GM18520 (cell line): ENCODE measurements around the gene MRGPRE.

Source experiments
- ATAC-seq: cut with Tn5 transposase; IDR thresholded peaks from one replicate; pipeline ENCODE4 v1.9.1; 2021; ENCODE audit not compliant: unreplicated experiment

The MRGPRE gene

DNA sequence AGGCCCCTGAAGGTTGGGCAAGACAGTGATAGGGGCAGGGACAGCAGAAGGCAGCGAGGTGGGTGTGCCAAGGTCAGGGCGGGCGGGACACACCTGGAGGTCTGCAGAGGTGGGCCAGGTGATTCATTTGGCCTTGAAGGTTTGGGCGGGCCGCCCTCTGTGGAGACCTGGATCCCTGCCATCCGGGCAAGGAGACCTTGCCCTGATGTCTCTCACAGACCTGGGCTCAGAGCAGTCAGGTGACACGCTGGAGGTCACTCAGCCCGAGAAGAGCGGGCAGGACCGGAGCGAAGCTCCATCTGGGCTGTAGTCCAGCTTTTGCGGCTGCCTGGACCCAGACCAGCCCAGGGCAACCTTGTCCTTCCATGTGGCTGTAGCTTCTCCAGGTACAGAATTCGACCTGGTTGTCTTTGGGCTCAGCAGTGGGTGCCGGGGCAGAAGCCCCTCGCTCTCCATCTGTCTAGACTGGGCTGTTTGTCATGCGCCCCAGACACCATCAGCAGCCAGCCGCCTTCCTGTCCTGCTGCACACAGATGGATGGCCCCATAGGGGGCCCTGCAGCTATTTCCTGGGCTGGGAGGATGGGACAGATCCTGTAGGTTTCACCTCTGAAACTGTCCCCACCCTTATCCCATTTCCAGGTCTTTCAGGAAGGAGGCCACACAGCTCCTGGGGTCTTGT lies 16.7 kb downstream of the MRGPRE start:
- no peak for ATAC-seq

DNA sequence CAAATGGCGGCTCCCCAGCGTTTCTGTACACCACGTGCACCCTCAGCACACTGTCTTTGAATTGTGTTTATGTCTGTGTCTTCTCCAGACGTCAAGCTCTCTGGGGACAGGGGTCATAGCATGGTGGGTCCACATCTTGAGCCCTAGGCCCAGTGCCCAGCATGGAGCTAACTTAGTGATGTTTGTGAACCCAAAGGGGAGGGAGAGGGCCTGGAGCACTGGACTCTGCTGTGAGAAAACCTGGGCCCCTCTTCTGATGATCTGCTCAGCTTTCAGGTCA lies 17.9 kb downstream of the MRGPRE start:
- no peak for ATAC-seq

DNA sequence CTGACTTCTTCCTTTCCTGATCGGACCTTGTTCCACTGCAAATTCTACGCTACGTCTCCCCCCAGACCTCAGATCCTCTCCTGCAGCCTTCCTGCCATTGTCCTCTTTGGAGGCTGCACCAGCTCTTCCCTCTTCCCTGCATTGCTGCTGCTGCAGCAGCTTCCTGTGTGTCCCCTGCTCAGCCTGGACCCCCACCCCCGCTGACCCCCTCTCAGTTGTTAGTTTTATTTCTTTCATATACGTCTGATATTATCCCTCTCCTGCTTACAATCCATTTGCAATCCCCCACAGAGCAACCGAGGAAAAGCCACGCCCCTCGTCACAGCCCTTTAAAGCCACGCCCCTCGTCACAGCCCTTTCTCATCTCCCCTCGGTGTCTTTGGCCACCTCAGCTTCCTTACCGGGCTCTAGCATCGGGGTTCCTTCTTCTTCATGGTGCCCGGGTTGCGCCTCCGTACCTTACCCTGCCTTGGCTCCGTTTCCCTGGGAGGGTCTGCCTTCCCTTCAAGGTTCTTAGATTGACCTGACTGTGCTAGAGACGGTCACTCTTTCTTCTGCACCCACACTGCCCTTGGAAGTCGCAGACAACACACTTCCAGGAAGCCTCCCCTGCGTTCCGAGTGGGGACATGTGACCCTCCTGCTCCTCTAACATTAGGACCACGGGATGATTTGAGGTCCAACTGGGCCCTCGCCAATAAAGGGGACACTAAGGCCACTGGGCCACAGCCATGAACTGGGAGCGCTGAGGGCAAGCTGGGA lies 18.4 kb downstream of the MRGPRE start:
- ATAC-seq = no peak

DNA sequence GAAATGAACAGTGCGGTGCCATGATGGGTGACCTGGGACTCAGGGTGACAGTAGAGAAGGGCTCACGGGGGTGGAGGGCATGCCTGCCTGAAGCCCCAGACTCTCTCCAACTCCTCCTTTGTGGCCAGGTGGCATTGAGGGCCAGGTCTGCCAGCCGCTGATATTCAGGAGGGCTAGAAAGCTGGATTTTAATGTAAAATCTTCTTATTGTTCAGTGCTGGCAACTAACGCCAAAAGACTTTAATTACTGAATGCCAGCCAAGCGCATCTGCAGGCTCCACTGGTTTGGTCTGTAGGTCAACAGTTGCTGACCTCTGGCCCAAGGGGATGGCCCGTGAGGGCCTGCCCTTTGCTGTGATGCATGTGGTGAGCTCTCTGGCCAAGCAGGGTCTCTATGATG lies 23.9 kb downstream of the MRGPRE start:
- no peak for ATAC-seq

DNA sequence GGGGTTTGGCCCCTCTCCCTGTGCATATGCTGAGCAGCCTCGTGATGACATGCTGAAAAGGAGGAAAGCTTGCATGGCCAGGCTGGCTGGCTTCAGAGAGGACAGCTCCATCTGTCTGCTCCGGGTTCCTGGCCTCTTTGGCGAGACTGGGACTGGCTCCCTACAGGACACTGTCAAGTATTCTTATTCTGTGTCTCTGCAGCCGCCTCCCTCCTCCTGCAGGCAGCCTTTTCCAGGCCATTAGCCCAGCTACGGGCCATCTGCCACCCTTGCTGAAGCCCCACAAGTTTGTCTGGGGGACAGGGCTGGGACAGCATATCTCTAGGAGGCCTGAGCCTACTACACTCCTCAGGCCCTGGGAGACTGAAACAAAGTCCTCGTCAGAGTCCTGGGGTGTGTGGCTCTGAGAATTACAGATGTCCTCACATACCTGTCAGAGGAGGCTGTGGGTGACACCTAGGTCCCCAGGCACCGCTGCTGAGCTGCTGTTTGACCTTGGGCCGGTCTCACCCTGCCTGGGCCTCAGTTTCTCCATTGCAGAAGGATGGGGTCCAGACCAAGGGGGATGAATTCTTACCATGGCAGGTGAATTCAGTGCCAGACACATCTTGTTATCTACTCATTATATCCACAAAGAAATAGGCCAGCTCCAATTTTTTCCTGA lies 24.6 kb downstream of the MRGPRE start:
- ATAC-seq = no peak

DNA sequence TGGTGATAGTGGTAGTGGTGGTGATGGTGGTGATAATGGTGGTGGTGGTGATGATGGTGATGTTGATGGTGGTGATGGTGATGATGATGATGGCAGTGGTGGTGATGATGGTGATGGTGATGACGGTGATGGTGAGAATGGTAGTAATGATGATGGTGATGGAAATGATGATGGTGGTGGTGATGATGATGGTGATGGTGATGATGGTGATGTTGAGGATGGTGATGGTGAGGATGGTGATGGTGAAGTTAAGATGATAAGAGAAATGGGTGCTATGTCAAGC lies 25.4 kb downstream of the MRGPRE start:
- no peak for ATAC-seq

DNA sequence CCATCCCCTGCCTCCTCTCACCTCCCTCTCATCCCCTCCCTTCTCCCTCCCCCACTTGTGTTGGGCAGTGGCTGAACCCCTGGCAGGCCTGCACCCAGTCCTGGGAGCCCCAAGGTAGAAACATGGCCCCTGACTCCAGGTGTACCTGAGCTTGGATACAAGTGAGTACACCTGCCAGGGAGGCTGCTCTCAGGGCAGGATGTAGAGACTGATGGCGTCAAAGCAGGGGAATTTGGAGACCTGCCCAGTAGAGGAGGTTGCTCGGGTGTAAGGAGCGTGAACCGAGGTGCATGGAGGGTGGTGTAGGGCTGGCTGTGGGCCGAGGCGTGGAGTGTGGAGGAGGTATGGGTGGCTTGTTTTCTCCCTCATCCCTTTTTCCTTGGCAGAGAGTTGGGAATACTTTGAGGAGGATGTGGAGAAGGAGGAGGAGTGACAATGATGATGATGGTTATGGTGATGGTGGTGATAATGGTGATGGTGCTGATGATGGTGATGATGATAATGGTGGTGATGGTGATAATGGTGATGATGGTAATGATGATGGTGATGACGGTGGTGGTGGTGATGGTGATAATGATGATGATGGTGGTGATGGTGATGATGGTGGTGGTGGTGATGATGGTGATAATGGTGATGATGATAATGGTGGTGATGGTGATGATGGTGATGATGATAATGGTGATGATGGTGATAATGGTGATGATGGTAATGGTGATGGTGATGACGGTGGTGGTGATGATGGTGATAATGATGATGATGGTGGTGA lies 25.9 kb downstream of the MRGPRE start:
- ATAC-seq = no peak

DNA sequence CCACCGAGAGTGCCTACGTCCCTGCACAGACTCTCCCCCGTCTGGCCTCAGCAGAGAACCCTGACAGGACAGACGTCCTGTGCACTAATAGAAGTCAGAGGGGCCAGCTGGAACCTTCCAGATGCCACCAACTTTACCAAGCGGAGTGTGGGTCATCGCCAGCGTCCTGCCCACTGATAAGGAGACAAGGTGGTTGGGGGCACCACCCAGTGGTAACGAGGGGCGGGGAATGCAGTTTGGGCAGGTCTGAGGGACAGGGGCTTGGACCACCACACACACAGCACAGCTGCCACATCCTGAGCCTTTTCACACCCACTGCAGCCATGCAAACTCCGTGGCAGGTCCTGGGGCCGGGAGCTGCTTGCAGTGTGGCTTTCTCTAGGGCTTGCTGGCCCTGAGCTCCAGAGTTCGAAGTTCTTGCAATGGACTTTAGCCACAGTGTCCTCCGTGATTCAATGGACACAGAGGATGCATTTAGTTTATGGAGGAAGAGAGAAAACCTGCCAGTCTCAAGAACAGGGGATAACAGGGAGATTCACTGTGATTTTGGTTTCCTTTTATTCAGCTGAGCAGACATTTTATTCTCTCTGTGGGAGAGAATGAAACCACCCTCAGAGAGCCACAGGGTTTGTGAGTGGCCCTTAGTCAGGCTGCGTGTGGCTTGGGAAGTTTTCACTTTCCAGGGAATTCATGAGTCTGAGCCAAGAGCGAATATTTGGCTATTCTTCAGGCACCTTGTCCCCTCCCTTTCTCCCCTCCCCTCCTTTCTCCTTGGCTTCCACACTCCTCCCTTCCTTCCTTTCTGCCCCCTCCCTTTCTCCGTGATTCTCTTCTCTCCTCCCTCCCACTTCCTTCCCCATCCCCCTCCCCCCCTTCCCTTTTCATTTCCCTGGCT lies 26.7 kb downstream of the MRGPRE start:
- no peak for ATAC-seq

DNA sequence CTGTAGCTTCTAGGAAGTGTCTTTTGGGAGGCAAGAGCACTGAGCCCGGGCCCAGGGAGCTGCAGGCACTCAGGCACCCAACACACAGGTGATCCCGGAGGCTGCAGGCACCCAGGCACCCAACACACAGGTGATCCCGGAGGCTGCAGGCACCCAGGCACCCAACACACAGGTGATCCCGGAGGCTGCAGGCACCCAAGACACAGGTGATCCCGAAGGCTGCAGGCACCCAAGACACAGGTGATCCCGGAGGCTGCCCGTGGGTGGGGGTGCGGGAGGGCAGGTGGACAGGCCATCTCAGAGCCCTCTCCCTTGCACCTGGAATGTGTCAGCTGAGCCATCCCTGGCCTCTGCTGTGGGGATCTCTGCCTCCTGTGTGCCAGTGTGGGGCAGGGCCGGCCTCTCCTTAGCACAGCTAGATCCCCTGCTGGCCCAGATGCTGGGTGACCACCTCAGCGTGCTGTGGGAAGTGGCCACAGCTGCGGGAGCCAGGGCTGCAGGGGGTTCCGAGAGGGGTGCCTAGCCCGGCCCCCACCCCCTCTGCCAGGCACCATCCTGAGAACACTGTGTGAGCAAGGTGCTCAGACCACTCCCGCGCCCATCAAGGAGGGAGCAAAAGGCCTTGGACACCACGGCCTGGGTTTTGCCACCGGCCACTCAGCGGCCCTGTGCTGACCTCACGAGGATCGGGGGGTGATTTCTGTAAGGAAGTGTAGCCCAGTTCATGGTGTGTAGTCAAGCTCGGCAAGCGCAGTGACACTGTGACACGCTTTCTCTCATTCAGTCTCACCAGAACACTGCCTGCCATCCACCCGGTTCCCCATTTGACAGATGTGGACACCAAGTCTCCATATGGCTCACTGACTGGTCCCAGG lies 27.8 kb downstream of the MRGPRE start:
- ATAC-seq = no peak

DNA sequence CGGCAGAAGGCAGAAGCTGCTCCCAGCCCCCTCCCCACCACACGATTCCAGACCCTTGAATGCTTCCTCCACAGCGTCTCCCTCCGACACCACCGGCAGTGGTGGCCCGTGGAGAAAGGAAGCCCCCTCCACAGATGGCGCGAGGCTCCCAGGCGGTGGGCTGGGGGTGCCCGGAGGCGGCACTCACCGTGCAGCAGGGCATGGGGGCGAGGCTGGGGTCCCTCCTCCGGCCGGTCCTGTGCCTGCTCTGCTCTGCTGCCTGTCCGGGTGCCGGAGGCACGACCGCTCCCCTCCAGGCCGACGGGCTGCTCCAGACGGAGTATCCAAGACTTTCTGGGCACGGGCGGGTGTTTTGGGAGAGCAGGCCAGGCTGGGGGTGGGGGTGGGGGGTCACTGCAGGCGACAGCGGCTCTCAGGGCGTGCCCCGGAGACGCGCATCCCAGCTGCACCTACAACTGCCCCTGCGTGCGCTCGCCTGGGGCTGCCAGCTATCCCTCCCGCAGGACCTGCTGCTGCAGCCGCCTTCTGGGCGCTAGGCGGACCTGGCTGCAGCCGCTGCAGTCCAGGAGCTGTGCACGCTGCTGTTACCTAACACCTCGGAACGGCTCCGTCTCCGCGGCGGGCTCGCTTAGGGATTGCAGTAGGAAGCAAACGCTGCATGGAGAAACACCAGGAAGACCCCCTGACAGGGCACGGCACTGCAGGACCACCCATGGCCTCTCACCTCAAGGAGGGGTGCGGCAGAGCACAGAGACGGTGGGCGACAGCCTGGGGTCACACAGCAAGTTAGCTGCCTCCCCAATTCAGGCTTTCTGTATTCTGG lies 28.8 kb downstream of the MRGPRE start:
- no peak for ATAC-seq

DNA sequence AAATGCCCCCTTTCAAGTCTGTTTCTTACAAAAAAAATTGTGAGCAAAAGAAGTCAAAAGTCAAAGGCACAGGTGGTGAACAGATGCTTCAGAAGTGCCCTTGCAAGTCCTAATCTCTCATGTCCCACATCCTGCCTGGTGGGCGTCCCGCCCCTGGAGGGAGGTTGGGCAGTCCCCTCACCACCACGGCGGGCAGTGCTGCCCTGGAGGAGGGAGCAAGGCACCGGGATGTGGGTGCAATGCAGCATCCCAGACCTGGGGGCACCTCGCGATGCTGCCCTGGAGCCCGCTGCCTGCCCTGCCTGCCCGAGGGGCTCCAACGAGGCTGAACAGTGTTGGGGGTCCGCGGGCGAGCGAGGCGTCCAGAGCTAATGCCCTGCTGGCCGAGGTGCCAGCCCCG lies 29.5 kb downstream of the MRGPRE start:
- ATAC-seq = no peak

DNA sequence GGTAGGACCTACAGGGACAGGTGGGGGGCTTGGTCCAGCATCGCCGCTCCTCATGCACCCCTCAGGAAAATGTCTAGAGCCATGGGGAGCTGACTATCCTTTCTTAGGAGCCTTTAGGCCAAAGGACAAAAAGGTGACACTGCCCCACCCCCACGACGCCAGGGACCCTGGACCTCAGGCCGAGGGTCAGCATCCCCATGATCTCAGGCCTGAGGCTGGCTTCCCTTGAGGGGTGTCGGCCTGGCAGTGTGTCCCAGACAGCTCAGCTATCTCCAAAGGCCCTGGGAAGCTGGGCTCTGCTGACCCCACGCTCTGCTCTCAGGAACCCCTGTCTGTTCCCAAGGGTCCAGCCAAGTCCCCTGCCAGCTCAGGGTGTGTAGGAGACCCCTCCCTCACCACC lies 29.9 kb downstream of the MRGPRE start:
- no peak for ATAC-seq

DNA sequence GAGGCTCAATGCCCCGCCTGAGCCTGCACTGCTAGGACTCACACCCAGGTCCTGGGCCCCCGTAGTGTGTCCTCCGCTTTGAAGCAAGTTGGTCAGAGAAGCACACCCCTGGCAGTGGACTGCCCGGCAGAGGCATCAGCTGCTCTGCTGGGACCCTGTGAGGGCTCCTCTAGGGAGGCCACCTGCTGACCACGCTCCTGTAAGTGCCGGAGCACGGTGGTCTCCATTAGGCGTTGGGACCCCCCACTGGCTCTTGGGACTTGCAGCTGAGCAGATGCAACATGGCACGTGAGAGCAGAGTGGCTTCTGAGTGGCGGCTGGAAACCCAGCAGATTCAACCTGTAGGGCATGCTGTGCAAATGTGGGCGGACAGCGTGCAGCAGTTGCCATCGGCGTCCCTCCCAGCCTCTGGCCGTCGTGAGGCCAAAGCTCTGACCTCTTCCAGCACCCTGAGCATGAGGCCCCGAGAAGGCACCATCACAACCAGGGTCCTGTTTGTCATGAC lies 30.5 kb downstream of the MRGPRE start:
- ATAC-seq = no peak

DNA sequence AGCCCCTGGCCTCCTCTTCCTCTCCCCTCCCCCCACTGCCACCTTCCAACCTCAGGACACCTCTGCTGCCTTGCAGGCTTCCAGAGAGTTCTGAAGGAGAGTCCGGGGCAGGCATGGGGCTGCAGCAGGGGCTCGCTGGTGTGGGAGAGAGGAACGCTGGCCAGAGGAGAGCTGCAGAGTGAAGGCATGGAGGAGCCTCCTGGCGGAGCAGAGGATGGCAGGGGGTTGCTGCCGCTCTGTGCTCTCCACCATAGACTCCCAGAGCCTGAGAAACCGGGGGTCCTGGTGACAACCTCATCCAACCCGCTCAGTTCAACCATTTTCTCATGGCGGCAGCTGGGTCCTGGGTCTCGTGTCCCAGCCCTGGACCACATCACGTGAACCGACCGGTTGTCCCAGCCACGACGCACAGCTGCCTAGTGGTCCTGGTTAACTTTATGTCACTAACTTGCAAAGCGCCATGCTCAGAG lies 31.1 kb downstream of the MRGPRE start:
- no peak for ATAC-seq

DNA sequence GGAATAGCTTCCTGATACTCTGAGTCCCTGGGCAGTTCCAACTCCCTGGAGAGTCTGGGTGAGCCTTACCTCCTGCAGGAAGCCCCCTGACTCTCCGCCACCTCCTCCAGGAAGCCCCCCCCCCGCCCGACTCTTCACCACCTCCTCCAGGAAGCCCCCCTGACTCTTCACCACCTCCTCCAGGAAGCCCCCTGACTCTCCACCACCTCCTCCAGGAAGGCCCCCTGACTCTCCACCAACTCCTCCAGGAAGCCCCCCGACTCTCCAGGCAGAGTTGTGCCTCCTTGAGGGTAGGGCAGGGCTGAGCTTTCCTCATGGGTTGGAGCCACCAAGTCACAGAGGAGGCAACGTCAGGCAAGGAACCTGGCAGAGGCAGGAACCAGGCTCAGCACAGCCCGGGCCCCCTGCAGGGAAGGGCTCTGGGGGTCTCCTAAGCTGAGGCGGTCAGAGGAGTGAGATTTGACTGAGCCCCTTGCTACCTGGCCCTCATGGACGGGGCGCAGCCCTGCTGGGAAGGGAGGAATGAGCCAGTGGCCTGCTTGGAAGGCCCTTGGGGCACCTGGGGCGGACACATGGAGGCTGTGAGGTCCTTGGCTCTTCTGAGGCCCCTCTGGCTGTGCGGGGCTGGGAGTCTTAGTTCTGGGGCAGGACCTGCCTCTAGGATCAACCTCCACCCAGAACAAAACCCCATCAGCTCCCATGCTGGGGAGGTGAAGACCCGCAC lies 31.7 kb downstream of the MRGPRE start:
- ATAC-seq = no peak

DNA sequence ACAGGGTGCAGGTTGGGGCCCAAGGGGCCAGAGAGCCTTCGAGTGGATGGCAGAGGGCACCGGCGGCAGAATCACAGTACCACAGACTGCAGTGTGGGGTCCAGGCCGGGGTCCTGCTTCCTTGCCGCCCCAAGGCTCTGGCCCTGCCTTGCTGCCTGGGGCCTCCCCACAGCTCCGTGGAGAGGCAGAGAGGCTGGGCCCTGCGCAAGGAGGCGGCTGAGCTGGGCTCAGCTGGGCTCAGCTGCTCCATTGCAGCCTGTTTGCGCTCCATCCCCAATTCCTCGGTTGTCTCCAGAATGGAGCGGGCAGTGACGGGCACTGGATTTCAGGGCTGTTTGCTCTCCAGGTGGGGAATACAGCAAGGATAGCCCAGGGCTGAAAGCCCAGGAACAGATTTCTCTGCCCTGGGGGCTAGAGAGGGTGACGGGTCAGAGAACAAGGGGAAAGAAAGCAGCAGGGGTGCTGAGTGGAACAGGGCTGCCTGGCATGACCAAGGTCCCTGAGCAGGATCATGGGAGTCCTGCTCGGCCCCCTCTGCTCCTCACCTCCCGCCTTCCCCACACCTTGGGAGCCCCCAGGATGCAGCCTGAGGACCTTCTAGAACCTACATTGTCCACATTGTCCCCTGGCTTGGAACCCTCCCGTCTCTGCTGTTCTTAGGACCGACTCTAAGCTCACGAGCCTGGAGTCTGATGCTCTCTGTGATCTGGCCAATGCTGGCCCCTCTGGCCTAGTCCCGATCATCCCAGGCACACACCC lies 32.5 kb downstream of the MRGPRE start:
- no peak for ATAC-seq

DNA sequence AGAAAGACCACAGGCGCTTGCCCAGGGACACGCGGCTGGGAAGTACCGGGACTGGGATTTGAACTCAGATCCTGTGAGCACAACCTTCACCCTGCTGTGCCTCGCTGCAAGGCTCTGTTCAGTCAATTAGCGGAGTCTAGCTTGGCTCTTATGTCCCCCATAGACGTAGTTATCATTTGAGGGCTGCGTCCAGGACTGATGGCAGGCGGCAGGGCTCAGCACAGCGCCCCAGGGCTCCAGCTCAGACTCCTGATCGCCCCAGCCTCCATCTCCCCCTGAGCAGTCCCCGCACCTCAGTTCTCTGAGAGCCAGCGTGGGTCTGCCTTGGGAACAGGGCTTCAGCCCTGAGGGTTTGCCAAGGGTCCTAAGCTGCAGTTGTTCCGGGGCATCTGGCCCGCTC lies 33.4 kb downstream of the MRGPRE start:
- no peak for ATAC-seq
